Urothelium cell line (cell line): ENCODE measurements around the gene RCCD1.

Experiments
- DNase-seq: peaks from one replicate; pipeline ENCODE4 v3.0.0; 2011; ENCODE audit warnings: low spot score, mixed read lengths
- FAIRE-seq: peaks from 2 replicates; lab custom pipeline; 2011; peaks lifted over from hg19 to GRCh38; lab: Jason Lieb, UNC

The RCCD1 gene

DNA sequence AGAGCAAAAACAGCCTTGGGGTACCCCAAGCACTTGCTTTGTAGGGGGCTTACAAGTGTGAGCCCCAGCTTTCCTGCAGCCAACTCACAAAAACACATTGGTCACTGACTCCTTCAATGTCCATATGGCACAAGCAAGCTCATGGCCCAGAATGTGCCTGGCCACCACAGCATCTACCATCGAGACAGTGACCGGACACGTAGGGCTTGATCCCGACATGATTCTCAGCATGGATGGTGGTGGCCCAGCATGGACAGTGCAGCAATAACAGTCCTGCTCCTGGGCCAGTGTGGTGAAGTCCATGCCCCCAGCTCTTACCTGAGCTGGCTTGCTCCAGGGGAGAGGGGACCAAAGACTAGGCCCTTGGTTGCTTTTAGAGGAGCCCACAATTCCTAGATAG, 13.6 kb upstream of the RCCD1 start:
- FAIRE-seq (no peak), DNase-seq (no peak)

DNA sequence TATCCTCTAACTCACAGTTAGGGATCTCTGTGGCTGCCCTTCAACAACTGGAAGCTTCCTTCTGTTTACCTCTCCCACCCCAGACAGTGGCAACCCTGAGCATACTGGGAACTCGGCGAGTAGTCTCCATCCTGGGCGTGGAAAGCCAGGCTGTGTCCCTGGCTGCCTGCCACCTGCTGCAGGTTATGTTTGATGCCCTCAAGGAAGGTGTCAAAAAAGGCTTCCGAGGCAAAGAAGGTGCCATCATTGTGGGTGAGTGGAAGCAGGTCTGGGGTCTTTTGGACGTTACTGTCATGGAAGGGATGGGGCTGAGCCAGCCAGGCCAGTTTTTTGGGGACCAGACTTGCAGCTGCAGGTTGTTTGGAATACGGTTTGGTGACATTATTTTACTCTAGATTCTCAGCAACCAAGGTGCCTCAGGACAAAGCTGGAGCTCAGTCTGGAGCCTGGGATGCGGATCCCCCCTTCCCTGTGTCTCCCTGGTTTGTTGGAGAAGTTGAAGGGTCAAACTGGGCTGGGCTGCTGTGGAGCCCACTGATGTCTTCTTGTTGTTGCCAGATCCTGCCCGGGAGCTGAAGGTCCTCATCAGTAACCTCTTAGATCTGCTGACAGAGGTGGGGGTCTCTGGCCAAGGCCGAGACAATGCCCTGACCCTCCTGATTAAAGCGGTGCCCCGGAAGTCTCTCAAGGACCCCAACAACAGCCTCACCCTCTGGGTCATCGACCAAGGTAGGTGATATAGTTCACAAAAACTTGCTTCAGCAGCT, 12.1 kb upstream of the RCCD1 start:
- no peak for FAIRE-seq
- no peak for DNase-seq

DNA sequence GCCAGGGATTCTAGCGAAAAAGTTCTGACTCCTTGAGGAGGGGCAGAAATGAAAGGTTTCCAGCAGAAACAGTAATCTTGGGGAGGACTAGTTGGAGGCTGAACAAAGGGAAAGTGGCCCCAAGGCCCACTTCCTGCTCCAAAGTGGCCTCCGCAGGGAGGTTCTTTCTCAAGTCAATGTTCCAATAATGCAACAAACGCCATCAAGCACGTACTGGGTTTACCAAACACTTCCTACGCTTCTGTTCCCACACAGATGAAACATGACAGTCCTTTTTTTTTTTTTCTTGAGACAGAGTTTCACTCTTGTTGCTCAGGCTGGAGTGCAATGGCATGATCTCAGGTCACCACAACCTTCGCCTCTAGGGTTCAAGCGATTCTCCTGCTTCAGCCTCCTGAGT, 9.6 kb upstream of the RCCD1 start:
- DNase-seq (no peak), FAIRE-seq (no peak)

DNA sequence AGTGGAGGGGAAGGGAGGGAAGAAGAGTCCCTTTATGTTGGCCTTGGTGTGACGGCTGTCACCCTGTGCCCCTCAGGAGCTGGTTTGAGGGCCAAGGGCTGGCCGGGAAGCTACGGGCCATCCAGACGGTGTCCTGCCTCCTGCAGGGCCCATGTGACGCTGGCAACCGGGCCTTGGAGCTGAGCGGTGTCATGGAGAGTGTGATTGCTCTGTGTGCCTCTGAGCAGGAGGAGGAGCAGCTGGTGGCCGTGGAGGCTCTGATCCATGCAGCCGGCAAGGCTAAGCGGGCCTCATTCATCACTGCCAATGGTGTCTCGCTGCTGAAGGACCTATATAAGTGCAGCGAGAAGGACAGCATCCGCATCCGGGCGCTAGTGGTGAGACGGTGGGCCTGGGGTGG, 8.1 kb upstream of the RCCD1 start:
- no peak for FAIRE-seq
- DNase-seq, result no peak

DNA sequence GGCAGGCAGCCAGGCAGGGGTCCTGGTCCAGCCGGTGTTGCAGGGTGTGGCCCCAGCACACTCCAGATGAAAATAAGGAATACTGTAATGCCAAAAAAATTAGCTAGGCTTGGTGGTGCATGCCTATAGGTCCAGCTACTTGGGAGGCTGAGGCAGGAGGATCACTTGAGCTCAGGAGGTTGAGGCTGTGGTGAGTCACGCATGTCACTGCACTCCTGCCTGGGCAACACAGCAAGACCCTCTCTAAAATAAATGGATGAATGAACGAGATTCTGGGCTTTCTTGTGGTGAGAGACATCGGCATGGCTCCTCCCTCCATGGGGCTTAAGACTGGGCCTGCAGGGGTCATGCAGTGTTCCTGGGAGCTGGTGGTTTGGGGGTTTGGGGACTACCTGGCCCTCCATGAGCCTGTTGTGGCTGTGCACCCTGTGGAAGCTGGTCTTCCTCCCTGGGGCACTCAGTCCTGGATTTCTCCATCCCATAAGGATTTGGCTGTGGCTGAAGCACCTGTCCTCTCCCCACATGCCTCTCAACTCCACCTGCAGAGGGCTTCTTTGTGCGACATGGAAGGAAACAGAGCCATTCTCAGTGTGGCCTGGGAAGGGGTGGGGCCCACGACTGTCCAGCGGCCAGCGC, 7.6 kb upstream of the RCCD1 start:
- DNase-seq (no peak), FAIRE-seq (no peak)

DNA sequence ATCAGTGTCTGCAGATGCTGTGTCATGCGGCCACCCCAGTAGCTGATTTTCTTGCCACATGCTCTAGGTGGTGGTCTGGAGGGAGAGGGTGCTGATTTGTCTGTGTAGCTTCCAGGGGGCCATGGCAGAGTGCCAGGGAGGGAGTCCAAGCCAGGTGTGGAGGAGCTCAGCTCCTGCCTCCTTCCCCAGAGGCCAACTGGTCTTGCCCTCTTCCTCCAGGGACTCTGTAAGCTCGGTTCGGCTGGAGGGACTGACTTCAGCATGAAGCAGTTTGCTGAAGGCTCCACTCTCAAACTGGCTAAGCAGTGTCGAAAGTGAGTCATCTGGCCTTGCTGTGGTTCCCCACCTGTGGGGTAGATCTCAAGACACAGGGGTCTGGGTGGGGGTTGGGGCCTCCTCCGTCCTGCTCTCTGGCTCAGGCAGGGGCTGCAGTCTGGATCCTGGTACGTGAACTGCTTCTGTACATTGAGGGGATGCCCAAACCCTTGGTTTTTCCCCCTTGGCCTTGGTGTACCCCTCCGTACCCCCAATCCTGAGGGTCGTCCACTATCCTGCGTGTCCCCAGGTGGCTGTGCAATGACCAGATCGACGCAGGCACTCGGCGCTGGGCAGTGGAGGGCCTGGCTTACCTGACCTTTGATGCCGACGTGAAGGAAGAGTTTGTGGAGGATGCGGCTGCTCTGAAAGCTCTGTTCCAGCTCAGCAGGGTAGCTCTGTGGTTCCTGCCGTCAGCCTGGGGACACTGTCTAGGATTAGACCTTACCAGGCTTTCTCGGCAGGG, 6.9 kb upstream of the RCCD1 start:
- no peak for FAIRE-seq
- DNase-seq, result no peak

DNA sequence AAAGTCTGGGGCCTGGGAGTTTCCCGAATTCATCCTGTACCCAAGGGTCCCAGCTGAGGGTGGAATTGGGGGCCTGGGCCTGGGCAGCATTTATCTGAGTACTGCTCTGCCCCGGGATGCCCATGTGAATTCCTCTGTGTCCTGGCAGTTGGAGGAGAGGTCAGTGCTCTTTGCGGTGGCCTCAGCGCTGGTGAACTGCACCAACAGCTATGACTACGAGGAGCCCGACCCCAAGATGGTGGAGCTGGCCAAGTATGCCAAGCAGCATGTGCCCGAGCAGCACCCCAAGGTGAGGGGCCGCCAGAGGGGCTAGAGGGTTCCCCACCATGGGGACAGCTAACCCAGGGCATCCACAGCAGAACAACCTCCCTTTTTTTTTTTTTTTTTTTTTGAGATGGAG, 6.2 kb upstream of the RCCD1 start:
- DNase-seq, result no peak
- FAIRE-seq, result no peak

DNA sequence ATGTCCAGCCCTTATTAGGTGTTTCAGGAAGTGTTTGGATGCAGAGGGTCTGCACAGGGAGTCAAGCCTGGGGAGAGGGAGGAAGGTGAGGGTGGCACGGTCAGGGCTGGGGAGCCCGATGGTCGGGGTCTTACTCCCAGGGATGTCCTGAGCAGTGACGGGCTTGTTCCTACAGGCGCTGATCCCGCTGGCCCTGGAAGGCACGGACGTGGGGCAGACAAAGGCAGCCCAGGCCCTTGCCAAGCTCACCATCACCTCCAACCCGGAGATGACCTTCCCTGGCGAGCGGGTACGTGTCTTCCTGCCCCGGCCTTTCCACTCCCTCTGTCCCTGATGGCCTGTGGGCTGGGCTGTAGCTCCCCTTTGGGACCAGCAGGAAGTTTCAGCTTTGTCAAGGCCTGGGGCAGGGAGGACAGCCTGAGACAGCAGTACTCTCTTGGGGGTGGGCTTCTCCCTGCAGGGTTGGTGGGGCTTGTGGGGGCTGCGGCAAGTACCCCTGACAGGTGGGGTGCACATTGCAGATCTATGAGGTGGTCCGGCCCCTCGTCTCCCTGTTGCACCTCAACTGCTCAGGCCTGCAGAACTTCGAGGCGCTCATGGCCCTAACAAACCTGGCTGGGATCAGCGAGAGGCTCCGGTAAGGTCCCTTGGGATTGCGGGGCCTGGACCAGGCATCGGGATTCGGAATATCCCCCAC, 4.6 kb upstream of the RCCD1 start:
- FAIRE-seq (no peak), DNase-seq (no peak)

DNA sequence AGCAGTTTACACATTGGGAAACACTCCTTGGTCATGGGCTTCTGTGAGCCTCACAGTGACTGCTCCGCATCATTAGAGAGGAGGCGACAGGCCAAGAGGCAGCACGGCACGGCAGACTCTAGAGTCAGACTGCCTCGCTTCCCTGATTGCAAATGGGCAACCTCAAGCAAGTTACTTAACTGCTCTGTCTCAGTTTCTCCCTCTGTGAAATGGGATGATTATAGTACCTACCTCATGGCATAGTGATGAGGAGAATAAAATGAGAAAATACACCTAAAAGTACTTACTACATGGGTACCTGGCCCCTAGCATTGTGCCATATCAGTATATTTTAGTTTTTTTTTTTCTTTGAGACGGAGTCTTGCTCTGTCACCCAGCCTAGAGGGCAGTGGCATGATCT, 4.0 kb upstream of the RCCD1 start:
- FAIRE-seq (no peak), DNase-seq (no peak)

DNA sequence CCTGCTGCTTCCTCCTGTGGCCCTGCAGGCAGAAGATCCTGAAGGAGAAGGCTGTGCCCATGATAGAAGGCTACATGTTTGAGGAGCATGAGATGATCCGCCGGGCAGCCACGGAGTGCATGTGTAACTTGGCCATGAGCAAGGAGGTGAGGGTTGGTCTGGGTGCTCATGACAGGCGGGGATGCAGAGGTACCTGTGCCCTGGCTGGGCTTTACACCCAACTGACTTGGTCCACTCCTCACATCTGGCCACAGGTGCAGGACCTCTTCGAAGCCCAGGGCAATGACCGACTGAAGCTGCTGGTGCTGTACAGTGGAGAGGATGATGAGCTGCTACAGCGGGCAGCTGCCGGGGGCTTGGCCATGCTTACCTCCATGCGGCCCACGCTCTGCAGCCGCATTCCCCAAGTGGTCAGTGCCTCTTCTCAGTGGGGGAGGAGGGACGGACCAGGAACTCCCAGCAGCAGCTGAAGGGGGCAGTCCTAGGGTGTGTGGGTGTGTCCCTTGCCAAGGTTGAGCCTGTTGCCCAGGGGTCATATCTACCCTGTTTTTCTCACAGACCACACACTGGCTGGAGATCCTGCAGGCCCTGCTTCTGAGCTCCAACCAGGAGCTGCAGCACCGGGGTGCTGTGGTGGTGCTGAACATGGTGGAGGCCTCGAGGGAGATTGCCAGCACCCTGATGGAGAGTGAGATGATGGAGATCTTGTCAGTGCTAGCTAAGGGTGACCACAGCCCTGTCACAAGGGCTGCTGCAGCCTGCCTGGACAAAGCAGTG, 1.6 kb upstream of the RCCD1 start:
- FAIRE-seq (no peak), DNase-seq (no peak)

DNA sequence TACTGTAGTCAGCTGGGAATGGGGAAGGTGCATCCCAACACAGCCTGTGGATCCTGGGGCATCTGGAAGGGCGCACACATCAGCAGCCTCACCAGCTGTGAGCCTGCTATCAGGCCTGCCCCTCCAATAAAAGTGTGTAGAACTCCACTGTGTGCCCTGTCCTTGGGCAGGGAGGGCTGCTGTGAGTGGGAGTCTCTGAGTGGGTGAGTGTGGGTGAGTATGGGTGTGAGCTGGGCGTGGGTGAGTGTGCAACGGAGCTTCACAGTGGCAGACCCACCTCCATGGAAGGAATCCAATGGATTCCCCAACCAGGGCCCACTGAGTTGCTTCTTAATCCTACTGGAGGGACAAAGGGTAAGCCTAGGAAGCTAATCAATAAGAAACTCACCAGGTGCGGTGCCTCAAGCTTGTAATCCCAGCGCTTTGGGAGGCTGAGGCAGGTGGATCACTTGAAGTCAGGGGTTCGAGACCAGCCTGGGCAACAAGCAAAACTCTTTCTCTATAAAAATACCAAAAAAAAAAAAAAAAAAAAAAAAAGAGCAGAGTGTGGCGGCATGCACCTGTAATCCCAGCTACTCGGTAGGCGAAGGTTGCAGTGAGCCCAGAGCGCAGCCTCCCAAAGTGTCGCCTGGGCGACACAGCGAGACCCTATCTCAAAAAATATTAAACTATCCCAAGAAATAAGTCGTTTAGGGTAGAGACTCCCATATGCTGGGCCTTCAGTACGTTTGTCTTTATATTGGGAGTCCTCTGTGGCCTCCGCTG, 555 bp upstream of the RCCD1 start:
- no peak for FAIRE-seq

DNA sequence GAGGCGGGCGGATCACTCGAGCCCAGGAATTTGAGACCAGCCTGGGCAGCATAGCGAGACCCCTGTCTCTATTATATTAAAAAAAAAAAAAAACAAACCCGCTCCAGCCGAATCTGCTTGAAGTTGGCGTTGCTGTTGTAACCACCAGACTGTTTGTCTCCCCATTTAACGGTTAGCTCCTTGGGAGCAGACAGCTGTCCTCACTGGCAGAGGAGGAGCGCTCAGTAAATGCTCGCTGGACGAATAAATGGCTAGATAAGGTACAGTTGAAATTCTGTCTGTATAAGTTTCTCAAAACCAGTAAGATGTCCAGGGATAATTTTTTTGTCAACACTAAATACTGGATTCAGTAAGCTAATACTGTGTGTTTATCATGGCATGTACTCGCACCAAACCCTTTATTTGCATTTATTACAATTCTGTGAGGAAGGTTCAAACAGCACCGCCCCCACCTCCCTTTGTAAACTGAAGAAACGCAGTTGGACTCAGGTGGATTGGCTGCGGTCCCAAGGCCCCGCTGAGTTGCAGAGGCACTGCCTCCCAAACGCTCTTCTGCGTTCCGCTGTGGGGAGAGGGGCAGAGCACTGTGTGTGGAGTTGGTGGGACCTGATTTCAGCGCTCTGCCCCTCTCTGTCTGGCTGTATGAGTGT, 1.1 kb downstream of the RCCD1 start:
- DNase-seq (no peak), FAIRE-seq (no peak)

More for the DNA sequence above, 555 bp upstream of the RCCD1 start:
- no peak for DNase-seq

DNA sequence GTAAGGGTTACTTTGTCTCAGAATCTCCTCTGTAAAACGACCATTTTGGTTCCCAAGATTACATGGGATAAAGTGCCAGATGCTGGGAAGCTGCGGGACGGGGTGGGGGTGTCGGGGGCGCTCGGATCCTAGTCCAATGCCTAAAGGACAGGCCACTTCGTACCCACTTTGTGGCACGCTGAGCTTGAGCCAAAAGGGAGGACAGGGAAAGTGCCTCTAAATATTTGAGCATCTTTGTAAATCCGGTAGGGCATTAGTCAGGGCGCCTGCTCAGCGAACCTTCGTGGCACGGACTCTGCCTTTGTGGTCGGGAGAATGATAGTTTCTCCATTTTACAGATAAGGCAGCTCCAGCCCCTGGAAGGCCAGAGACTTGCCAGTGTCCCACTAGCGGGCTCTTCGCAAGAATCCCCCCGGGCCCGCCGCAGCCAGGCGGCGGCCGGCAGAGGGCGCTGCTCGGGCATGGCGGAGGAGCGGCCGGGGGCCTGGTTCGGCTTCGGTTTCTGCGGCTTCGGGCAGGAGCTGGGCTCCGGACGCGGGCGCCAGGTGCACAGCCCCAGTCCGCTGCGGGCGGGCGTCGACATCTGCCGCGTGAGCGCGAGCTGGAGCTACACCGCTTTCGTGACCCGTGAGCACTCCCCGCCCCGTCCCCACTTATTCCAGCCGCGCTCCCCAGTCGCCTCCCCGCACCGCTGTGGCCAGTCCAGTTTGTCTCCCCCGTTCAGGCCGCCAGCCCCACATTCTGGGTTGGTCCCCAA, 1.8 kb downstream of the RCCD1 start:
- DNase-seq (peak; percentile 61), FAIRE-seq (no peak)

DNA sequence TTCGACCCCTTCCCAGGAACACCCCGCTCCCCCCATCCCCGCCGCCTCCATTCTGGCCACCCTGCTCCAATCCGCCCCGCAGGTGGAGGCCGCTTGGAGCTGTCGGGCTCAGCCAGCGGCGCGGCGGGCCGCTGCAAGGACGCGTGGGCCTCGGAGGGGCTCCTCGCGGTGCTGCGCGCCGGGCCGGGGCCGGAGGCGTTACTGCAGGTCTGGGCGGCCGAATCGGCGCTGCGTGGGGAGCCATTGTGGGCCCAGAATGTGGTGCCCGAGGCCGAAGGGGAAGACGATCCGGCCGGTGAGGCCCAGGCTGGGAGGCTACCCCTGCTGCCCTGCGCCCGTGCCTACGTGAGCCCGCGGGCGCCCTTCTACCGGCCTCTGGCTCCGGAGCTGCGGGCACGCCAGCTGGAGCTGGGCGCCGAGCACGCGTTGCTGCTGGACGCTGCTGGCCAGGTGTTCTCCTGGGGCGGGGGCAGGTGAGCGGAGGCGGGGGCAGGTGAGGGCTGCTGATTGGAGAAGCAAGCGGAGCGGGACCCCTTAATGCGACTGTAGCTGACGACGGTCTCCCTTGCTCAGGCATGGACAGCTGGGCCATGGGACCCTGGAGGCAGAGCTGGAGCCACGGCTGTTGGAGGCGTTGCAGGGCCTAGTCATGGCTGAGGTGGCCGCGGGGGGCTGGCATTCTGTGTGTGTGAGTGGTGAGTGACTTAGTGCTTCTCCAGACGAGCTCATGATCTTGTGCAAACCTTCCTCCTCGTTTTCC, 2.5 kb downstream of the RCCD1 start:
- no peak for DNase-seq
- FAIRE-seq, result no peak

DNA sequence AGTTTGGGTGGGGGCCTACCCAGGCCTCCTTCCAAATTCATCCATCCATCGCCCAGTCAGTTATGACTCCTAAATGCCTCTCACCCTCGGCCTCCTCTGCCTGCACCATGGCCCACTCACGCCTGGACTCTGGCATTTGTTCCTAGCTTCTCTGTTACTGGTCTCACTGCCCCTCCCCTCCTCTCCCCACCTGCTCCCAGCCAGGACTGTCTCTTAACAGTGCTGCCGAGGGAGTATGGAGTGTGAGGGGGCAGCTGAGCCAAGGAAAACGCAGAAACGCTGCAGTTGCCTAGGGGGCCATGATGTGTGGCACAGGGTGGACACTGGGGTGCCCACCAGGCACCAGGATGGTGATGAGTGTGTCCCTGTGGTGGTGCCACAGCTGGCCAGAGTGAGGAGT, 3.1 kb downstream of the RCCD1 start:
- DNase-seq (no peak), FAIRE-seq (peak; percentile 72)

DNA sequence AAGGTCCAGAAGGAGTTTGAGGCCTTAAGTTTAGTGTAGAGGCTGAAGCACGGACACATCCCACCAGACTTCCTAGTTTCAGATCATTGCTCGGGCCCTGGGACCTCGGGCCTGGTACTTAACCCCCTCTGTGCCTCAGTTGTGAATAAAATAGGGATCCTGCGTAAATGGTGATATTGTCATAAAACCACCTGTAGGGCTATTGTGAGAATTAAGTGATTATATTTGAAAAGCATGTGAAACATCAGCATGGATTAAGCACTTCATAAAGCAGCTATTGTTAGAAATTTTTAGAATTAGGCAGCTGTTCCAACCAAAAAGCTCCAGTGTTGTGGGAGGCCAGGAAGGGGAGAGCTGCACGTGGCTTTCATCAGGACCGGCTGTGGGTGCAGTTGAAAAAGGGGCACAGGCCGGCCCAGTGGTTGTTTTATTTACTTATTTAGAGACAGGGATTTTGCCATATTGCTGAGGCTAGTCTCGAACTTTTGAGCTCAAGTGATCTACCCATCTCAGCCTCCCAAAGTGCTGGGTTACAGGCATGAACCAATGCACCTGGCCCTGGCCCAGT, 4.4 kb downstream of the RCCD1 start:
- FAIRE-seq (no peak), DNase-seq (no peak)

DNA sequence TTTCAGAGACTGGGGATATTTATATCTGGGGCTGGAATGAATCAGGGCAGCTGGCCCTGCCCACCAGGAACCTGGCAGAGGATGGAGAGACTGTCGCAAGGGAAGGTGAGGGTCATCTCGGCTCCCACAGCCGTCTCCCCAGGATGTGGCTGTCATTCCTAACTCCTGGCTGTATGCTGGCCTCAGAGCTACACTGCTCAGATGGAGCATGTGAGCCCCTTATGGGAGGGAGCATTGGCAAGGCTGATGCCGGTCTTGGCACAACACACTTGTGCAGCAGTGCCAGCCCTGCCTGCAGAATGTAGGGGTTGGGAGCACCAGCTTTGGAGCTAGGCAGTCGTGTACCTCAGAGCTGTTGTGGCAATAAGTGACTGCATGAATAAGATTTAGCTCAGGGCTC, 5.2 kb downstream of the RCCD1 start:
- no peak for DNase-seq

More for the DNA sequence above, 5.2 kb downstream of the RCCD1 start:
- no peak for FAIRE-seq
